Measurements from ENCODE around the gene SFT2D3.

The SFT2D3 gene

DNA sequence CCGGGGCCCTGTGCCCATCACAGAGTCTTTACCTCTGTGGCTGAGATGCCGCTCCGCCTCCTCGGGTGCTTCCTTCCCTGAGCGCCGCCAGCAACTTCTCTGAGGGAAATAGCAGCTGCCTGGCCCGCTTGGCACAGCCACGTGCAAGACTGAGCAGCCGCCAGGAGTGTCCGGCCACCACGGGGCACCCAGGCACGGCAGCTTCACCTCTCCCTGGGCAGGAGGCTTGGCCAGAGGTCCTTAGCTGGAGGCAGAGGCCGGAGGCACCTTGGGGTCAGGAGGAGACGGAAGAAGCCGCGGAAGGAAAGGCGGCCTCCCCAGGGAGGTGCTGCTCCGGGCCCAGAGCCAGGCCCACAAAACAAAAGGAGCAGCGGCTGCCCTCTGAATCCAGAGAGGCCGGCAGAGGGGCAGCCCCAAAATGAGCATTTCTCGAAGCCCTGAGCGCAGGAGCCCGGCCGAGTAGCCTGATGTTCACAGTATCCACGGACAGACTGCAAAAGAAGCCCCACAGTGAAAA, 20.0 kb upstream of the SFT2D3 start:
- FAIRE-seq (no peak), DNase-seq (ENCODE audit: insufficient read length, low spot score) (no peak)
- TF ChIP-seq PAX5 (IDR thresholded peaks at IDR 0.05; ENCODE audit: insufficient read depth, low read length, severe bottlenecking) (no peak), POLR2A (IDR thresholded peaks at IDR 0.05; ENCODE audit: low read depth, low read length) (no peak), TAF1 (IDR thresholded peaks at IDR 0.05; ENCODE audit: low read depth, low read length) (no peak), SPI1 (IDR thresholded peaks at IDR 0.05; ENCODE audit: low read depth, low read length) (no peak), POU2F2 (IDR thresholded peaks at IDR 0.05; ENCODE audit: low read depth, low read length) (no peak), POLR2AphosphoS5 (IDR thresholded peaks at IDR 0.05; ENCODE audit: low read depth, low read length) (no peak)

DNA sequence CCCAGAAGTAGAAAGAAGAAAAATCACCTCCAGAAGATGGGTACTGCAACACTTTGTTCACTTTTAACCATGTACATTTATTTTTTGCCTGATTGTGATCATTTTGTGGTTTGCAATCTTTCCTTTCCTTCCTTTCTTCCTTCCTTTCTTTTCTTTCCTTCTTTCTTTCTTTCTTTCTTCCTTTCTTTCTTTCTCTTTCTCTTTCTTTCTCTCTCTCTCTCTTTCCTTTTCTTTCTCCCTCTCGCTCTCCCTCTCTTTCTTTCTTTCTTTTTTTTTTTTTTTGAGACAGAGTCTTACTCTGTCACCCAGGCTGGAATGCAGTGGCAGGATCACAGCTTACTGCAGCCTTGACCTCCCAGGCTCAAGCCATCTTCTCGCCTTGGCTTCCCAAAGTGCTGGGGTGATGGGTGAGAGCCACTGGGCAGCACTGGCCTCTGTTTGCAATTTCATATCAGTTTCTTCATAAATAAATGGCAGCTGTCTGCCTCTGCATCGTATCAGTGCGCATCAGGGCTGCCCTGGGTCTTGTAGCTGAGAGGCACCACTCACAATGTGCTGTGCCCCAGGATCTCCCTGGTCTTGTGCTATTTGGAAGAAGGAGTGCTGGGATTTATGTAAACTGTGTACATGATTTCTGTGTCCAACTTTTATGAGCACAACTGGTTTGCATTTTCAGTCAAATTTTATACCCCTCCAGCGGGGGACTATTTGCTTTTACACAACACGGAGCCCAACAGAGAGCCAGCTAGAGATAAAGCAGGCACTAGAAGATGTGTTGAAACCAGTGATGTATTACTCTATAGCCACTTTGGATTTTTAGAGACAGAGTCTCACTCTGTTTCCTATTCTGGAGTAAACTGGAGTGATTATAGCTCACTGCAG, 19.1 kb upstream of the SFT2D3 start:
- no peak for DNase-seq (ENCODE audit: insufficient read length, low spot score)
- no peak for TF ChIP-seq TAF1 (IDR thresholded peaks at IDR 0.05; ENCODE audit: low read depth, low read length)
- no peak for FAIRE-seq

DNA sequence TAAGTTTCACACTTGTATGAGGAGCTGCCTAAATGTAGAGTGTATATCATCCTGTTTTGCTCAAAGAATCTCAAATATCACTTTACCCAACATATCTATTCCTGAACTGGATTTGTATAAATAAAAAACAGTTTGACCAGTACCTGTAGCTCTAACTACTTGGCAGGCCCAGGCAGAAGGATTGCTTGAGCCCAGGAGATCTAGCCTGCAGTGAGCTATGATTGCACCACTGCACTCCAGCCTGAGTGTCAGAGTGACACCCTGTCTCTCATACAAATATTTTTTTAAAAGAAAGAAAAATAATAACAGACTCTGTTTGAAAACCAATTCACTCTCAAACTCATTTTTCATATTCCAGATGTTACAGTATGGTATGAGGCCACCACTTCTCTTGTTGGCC, 18.2 kb upstream of the SFT2D3 start:
- TF ChIP-seq POLR2AphosphoS5 (IDR thresholded peaks at IDR 0.05; ENCODE audit: low read depth, low read length): no peak
- TF ChIP-seq POLR2A (IDR thresholded peaks at IDR 0.05; ENCODE audit: low read depth, low read length): no peak
- TF ChIP-seq SPI1 (IDR thresholded peaks at IDR 0.05; ENCODE audit: low read depth, low read length): no peak
- TF ChIP-seq PAX5 (IDR thresholded peaks at IDR 0.05; ENCODE audit: insufficient read depth, low read length, severe bottlenecking): no peak
- no peak for TF ChIP-seq TAF1 (IDR thresholded peaks at IDR 0.05; ENCODE audit: low read depth, low read length)
- TF ChIP-seq POU2F2 (IDR thresholded peaks at IDR 0.05; ENCODE audit: low read depth, low read length): no peak
- no peak for DNase-seq (ENCODE audit: insufficient read length, low spot score)
- no peak for FAIRE-seq

DNA sequence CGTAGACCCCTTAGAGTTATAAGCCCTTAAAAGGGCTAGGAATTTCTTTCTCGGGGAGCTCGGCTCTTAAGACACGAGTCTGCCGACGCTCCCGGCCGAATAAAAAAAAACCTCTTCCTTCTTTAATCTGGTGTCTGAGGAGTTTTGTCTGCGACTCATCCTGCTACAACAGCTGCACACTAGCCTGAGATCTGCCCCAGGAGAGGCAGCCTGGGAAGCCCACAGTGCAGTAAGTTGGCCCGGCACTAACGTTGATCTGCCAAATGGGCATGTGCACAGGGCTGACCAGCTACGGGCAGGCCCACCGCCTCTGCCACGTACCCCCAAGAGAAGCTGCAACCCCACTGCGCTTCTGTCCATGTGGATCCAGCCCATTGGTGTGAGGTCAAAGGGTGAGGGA, 17.5 kb upstream of the SFT2D3 start:
- DNase-seq (ENCODE audit: insufficient read length, low spot score) (no peak), FAIRE-seq (no peak)
- TF ChIP-seq TAF1 (IDR thresholded peaks at IDR 0.05; ENCODE audit: low read depth, low read length) (no peak), PAX5 (IDR thresholded peaks at IDR 0.05; ENCODE audit: insufficient read depth, low read length, severe bottlenecking) (no peak), SPI1 (IDR thresholded peaks at IDR 0.05; ENCODE audit: low read depth, low read length) (no peak), POLR2AphosphoS5 (IDR thresholded peaks at IDR 0.05; ENCODE audit: low read depth, low read length) (no peak), POLR2A (IDR thresholded peaks at IDR 0.05; ENCODE audit: low read depth, low read length) (no peak), POU2F2 (IDR thresholded peaks at IDR 0.05; ENCODE audit: low read depth, low read length) (no peak)

DNA sequence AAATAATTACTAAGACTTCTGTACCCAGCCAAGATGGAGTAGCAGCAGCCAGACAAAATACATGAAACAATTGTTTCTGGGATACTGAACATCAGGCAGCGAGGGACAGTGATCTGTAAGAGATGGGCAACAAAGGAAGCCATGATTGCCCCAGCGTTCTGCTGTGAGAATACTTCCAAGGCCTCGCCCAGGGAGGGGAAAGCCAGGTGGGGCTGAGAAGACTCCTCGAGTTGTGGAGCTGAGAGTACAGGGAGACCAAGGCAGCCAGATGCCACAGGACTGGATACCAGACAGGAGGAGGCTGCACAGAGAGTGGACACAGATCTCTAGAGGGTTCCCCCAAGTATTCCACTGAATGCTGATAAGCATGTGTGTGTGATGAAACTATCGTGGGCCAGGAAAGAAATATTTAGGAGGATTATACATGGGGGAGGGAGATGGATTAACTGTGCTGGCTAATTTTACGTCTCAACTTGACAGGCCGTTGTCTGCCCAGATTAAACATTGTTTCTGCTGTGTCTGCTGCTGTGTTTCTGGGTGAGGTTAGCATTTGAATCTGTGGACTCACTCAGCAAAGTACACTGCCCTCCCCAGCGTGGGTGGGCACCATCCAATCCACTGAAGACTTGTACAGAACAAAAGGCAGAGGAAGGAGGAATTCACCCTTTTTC, 15.8 kb upstream of the SFT2D3 start:
- DNase-seq (ENCODE audit: insufficient read length, low spot score) (no peak), FAIRE-seq (no peak)
- TF ChIP-seq TAF1 (IDR thresholded peaks at IDR 0.05; ENCODE audit: low read depth, low read length) (no peak), POLR2A (IDR thresholded peaks at IDR 0.05; ENCODE audit: low read depth, low read length) (no peak), POU2F2 (IDR thresholded peaks at IDR 0.05; ENCODE audit: low read depth, low read length) (no peak), PAX5 (IDR thresholded peaks at IDR 0.05; ENCODE audit: insufficient read depth, low read length, severe bottlenecking) (no peak), POLR2AphosphoS5 (IDR thresholded peaks at IDR 0.05; ENCODE audit: low read depth, low read length) (no peak), SPI1 (IDR thresholded peaks at IDR 0.05; ENCODE audit: low read depth, low read length) (no peak)

DNA sequence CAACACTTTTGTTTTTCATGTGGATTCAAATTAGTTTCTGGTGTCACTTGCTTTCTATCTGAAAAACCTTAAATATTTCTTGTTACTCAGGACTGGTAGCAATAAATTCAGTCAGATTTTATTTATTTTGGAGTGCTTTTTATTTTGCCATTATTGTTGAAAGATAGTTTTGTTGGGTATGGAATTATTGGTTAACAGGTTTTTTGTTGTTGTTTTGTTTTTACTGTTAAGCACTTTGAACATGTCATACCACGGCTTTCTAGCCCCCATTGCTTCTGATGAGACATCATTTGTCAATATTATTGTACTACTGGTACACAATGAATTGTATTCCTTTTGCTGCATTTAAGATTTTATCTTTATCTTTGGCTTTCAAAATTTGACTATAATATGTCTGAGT, 12.9 kb upstream of the SFT2D3 start:
- FAIRE-seq (no peak), DNase-seq (ENCODE audit: insufficient read length, low spot score) (no peak)
- TF ChIP-seq SPI1 (IDR thresholded peaks at IDR 0.05; ENCODE audit: low read depth, low read length) (no peak), POLR2A (IDR thresholded peaks at IDR 0.05; ENCODE audit: low read depth, low read length) (no peak), TAF1 (IDR thresholded peaks at IDR 0.05; ENCODE audit: low read depth, low read length) (no peak), PAX5 (IDR thresholded peaks at IDR 0.05; ENCODE audit: insufficient read depth, low read length, severe bottlenecking) (no peak), POU2F2 (IDR thresholded peaks at IDR 0.05; ENCODE audit: low read depth, low read length) (no peak), POLR2AphosphoS5 (IDR thresholded peaks at IDR 0.05; ENCODE audit: low read depth, low read length) (no peak)

DNA sequence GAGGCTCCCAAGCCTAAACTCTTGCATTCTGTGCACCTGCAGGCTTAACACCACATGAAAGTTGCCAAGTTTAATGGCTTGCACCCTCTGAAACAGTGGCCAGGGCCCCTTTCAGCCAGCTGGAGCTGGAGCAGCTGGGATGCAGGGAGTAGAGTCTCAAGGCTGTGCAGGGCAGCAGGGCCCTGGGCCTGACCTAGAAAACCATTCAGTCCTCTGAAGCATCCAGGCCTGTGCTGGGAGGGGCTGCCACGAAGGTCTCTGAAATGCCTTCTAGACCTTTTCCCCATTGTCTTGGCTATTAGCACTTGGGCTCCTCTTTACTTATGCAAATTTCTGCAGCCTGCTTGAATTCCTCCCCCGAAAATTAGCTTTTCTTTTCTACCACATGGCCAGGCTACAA, 10.6 kb upstream of the SFT2D3 start:
- DNase-seq (ENCODE audit: insufficient read length, low spot score) (no peak), FAIRE-seq (no peak)
- TF ChIP-seq POLR2AphosphoS5 (IDR thresholded peaks at IDR 0.05; ENCODE audit: low read depth, low read length) (no peak), SPI1 (IDR thresholded peaks at IDR 0.05; ENCODE audit: low read depth, low read length) (no peak), POLR2A (IDR thresholded peaks at IDR 0.05; ENCODE audit: low read depth, low read length) (no peak), POU2F2 (IDR thresholded peaks at IDR 0.05; ENCODE audit: low read depth, low read length) (no peak), PAX5 (IDR thresholded peaks at IDR 0.05; ENCODE audit: insufficient read depth, low read length, severe bottlenecking) (no peak), TAF1 (IDR thresholded peaks at IDR 0.05; ENCODE audit: low read depth, low read length) (no peak)

DNA sequence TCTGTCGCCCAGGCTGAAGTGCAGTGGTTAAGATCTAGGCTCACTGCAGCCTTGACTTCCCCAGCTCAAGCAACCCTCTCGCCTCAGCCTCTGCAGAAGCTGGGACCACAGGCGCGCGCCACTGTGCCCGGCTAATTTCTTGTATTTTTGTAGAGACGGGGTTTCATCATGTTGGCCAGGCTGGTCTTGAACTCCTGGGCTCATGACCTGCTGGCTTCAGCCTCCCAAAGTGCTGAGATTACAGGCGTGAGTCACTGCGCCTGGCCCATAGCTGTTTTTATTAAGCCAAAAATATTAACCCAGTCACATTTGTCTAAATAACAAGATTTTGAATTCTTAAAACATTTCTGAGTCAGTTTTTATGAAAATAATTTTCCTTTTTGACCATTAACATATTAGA, 6.3 kb upstream of the SFT2D3 start:
- no peak for TF ChIP-seq POLR2AphosphoS5 (IDR thresholded peaks at IDR 0.05; ENCODE audit: low read depth, low read length)
- TF ChIP-seq POLR2A (IDR thresholded peaks at IDR 0.05; ENCODE audit: low read depth, low read length): no peak
- no peak for TF ChIP-seq PAX5 (IDR thresholded peaks at IDR 0.05; ENCODE audit: insufficient read depth, low read length, severe bottlenecking)
- no peak for TF ChIP-seq POU2F2 (IDR thresholded peaks at IDR 0.05; ENCODE audit: low read depth, low read length)
- no peak for TF ChIP-seq SPI1 (IDR thresholded peaks at IDR 0.05; ENCODE audit: low read depth, low read length)
- TF ChIP-seq TAF1 (IDR thresholded peaks at IDR 0.05; ENCODE audit: low read depth, low read length): no peak
- FAIRE-seq (no peak), DNase-seq (ENCODE audit: insufficient read length, low spot score) (no peak)
